Mesothelial cell of epicardium (in vitro differentiated cells): ENCODE measurements around the gene PTDSS2. TPM values are rescaled to one million over a fixed set of nuclear protein-coding genes. Genes with fewer than 3 reads are reported as not detected.
"Not testable (repeated sequence)": the region's sequence is repeated elsewhere in the genome, so short reads cannot be mapped to it uniquely, and the experiment has no call there.

Experiments used
- DNase-seq, 2 experiments: peaks; one replicate each; pipeline ENCODE4 v3.0.0; 2021; ENCODE audit warnings: low spot score in 2 of 2; ENCODE audit not compliant: unreplicated experiment in 2 of 2
- H3K27ac Mint-ChIP-seq: 2 replicates; pipeline ENCODE4 v1.8.0; 2021; ENCODE audit warnings: mixed read lengths
- H3K27me3 Mint-ChIP-seq: 2 replicates; pipeline ENCODE4 v1.8.0; 2021; ENCODE audit warnings: low read depth, mixed read lengths
- H3K36me3 Mint-ChIP-seq: 2 replicates; pipeline ENCODE4 v1.8.0; 2021; ENCODE audit warnings: mixed read lengths
- H3K4me1 Mint-ChIP-seq: 2 replicates; pipeline ENCODE4 v1.8.0; 2021; ENCODE audit warnings: mixed read lengths
- H3K4me3 Mint-ChIP-seq: 2 replicates; pipeline ENCODE4 v1.8.0; 2021; ENCODE audit warnings: mild to moderate bottlenecking, moderate library complexity, mixed read lengths
- H3K9me3 Mint-ChIP-seq: 2 replicates; pipeline ENCODE4 v1.8.0; 2021; ENCODE audit warnings: mixed read lengths
- total RNA-seq: library from RNA; stranded (reverse); gene quantifications from 3 replicates; pipeline ENCODE4 v1.2.1, GENCODE V29; 2021
- TF ChIP-seq, protein P1 (sequence below): fragments of 200-600 bp; sonication (generic); IDR thresholded peaks from one replicate; pipeline ENCODE4 v1.5.0; 2021; ENCODE audit warnings: antibody characterized with exemption; ENCODE audit not compliant: unreplicated experiment

Gene PTDSS2
- total RNA-seq, 1 donor from 2014 or later = 49.7 TPM

- DNase-seq = no peak
- Mint-ChIP-seq H3K27me3 (no peaks in the 10 kb centered on the region), H3K36me3 (peaks cover 9% of the 10 kb centered on the region), H3K4me1 (peaks cover 25% of the 10 kb centered on the region), H3K27ac (peak overlapping the region; percentile 65), H3K4me3 (no peak overlapping the region), H3K9me3 (peaks cover 3% of the 10 kb centered on the region)
- TF ChIP-seq, protein P1, sequence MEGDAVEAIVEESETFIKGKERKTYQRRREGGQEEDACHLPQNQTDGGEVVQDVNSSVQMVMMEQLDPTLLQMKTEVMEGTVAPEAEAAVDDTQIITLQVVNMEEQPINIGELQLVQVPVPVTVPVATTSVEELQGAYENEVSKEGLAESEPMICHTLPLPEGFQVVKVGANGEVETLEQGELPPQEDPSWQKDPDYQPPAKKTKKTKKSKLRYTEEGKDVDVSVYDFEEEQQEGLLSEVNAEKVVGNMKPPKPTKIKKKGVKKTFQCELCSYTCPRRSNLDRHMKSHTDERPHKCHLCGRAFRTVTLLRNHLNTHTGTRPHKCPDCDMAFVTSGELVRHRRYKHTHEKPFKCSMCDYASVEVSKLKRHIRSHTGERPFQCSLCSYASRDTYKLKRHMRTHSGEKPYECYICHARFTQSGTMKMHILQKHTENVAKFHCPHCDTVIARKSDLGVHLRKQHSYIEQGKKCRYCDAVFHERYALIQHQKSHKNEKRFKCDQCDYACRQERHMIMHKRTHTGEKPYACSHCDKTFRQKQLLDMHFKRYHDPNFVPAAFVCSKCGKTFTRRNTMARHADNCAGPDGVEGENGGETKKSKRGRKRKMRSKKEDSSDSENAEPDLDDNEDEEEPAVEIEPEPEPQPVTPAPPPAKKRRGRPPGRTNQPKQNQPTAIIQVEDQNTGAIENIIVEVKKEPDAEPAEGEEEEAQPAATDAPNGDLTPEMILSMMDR = no peak
These were observed 15.9 kb downstream of the PTDSS2 start for GRCh38 chr11:465896-466530.

- Mint-ChIP-seq H3K27ac (peak overlapping the region; percentile 91), H3K4me3 (no peak overlapping the region), H3K4me1 (peaks cover 25% of the 10 kb centered on the region), H3K36me3 (peaks cover 9% of the 10 kb centered on the region), H3K27me3 (no peaks in the 10 kb centered on the region), H3K9me3 (peaks cover 3% of the 10 kb centered on the region)
- DNase-seq = no peak
- TF ChIP-seq, protein P1 = no peak
These were observed 18.0 kb downstream of the PTDSS2 start for GRCh38 chr11:468036-468435.

DNA sequence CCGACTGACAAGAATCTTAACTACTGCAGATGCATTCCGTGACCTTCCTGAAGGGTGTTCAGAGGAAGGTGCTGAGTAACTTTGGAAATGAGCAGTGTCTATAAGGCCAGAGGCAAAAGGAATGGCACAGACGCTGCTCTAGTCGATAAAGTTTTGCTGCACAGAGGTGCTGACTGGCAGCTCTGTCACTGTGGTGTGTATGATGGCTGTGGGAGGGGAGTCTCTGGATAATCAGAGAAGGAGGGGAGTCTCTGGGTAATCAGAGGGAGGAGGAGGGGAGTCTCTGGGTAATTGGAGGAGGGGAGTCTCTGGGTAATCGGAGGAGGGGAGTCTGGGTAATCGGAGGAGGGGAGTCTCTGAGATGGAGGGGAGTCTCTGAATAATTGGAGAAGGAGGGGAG, 18.4 kb downstream of the PTDSS2 start:
- peaks cover 25% of the 10 kb centered on the region for H3K4me1 Mint-ChIP-seq
- peak overlapping the region; percentile 91 for H3K27ac Mint-ChIP-seq
- no peak overlapping the region for H3K4me3 Mint-ChIP-seq
- DNase-seq = no peak
- no peaks in the 10 kb centered on the region for H3K27me3 Mint-ChIP-seq
- H3K36me3 Mint-ChIP-seq = peaks cover 12% of the 10 kb centered on the region
- TF ChIP-seq, protein P1 = no peak
- H3K9me3 Mint-ChIP-seq = peaks cover 3% of the 10 kb centered on the region

DNA sequence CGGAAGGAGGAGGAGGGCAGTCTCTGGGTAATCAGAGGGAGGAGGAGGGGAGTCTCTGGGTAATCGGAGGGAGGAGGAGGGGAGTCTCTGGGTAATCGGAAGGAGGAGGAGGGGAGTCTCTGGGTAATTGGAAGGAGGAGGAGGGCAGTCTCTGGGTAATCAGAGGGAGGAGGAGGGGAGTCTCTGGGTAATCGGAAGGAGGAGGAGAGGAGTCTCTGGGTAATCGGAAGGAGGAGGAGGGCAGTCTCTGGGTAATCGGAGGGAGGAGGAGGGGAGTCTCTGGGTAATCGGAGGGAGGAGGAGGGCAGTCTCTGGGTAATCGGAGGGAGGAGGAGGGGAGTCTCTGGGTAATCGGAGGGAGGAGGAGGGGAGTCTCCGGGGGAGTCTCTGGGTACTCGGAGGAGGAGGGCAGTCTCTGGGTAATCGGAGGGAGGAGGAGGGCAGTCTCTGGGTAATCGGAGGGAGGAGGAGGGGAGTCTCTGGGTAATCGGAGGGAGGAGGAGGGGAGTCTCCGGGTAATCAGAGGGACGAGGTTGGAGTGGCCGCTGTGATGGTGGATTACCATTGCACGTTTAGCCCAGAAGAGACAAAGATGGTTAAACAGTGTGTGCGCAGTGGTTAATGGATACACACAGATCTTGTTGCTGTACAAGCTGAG, 19.1 kb downstream of the PTDSS2 start:
- not testable (repeated sequence) for H3K27me3 Mint-ChIP-seq, DNase-seq, H3K4me3 Mint-ChIP-seq, H3K9me3 Mint-ChIP-seq
- H3K27ac Mint-ChIP-seq = peak overlapping the region; percentile 77
- peaks cover 12% of the 10 kb centered on the region for H3K36me3 Mint-ChIP-seq
- H3K4me1 Mint-ChIP-seq = peaks cover 25% of the 10 kb centered on the region

DNA sequence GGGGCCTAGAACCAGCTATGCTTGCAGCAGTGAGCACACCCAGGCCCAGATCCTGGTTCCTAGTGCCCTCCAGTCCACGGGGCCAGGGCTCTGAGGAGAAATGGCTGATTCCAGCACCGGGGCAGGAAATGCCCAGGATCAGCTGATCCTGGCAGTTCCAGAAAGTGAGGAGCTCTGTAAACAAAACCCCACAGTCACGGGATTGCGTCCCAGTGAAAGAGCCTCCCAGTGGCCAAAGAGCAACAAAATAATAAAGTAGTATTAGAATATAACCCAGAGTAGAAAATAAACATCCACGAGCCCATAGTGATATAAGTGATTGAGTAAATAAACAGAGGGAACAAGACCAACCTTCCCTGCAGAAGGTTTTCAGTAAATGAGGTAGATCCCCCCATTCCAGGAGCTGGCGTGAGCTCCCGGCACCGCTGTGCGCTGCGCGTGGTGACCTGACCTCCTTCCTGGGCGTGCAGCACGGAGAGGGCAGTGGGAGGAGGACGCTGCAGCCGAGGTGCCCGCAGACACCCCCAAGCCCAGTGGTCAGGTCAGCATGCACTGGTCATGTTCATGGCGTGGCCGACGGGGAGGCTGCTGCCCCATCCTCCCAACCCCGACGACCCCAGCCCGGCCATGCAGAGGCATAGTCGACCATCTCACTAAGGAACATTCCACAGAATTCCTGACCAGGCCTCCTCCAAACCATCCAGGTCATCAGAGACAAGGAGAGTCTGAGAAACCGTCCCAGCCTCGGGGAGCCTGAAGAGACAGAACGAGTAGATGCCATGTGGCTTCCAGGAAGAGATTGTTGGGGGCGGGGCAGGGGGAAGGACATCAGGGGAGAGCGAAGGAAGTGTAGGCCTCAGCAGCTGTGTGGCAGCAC, 19.8 kb downstream of the PTDSS2 start:
- H3K36me3 Mint-ChIP-seq = peaks cover 12% of the 10 kb centered on the region
- no peaks in the 10 kb centered on the region for H3K27me3 Mint-ChIP-seq
- H3K4me3 Mint-ChIP-seq = no peak overlapping the region
- peak overlapping the region; percentile 77 for H3K27ac Mint-ChIP-seq
- peaks cover 3% of the 10 kb centered on the region for H3K9me3 Mint-ChIP-seq
- TF ChIP-seq, protein P1 = no peak
- no peak for DNase-seq
- peaks cover 25% of the 10 kb centered on the region for H3K4me1 Mint-ChIP-seq
